ENCODE data around the gene PPP1R37.

- TF ChIP-seq CTCF (conservative IDR thresholded peaks at IDR 0.05): no peak
- no peak for TF ChIP-seq ZFX (IDR thresholded peaks at IDR 0.05)
These were observed 20.8 kb upstream of the PPP1R37 start for GRCh38 chr19:45071969-45072790.

Measured in C4-2B (cell line).